SH-SY5Y (cell line): ENCODE results near the gene EAF1.

Experiments used
- GATA2 ChIP-seq: IDR thresholded peaks from 2 replicates; pipeline ENCODE4 v1.6.1; 2011; ENCODE audit warnings: mild to moderate bottlenecking, low read depth, low read length
- GATA3 ChIP-seq: IDR thresholded peaks from 2 replicates; pipeline ENCODE4 v1.6.1; 2011; ENCODE audit warnings: low read depth, mild to moderate bottlenecking, low read length, moderate library complexity

DNA sequence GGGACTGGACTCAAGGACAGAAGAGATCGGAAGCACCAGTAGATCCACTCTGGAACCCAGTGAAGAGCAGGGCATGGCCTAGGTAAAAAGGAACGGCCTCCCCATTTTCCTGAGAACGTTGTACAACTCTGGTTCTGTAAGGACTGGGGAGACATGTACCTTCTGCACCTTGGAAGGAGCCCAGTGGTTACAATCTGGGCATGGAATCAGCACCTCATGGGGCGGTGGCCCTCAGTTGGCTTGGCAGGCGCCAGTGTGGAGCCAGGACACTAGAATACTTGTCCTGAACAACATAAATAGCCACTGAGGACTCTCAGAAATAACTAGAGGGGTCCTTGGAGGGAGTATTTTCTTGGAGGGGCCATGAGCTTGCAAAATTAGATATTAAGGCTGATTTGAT lies 25.6 kb downstream of the EAF1 start:
- TF ChIP-seq GATA3 (no peak), GATA2 (no peak)
